Measurements from ENCODE around the gene TNRC6C.
"Not testable (repeated sequence)": the region's sequence is repeated elsewhere in the genome, so short reads cannot be mapped to it uniquely, and the experiment has no call there.

- TF ChIP-seq CTCF (IDR thresholded peaks at IDR 0.05; ENCODE audit: low read depth, low read length); POLR2A (IDR thresholded peaks at IDR 0.05; ENCODE audit: extremely low read depth, insufficient read length): not testable (repeated sequence)
Measured at GRCh38 chr17:78066976-78067375, 108.5 kb downstream of the TNRC6C start.

Measured in NB4 (cell line).